ENCODE data around the gene UST. TPM values are rescaled to one million over a fixed set of nuclear protein-coding genes. Genes with fewer than 3 reads are reported as not detected.

UST gene
- total RNA-seq, 1 experiment from 2014 or later, result 6.1 TPM

GRCh38 chr6:149060300-149060984 is 313.6 kb downstream of the UST start:
- no TSS peak for BruUV-seq (replicated peaks)
- no peak for ATAC-seq
- DNase-seq (ENCODE audit: low read depth, low spot score), result no peak
- H3K9me3 ChIP-seq (ENCODE audit: control insufficient read depth in 1 of 2, insufficient read depth in 1 of 2, low read depth in 1 of 2, low read length in 2 of 2), result no peaks in the 10 kb centered on the region
- intact Hi-C loops (cut with micrococcal nuclease), result no loop called here
- TF ChIP-seq ATF3 (IDR thresholded peaks at IDR 0.05), result no peak
- no peak for TF ChIP-seq TCF7L2 (IDR thresholded peaks at IDR 0.05; ENCODE audit: borderline replicate concordance, extremely low read depth, insufficient read depth, insufficient read length)
- TF ChIP-seq SIN3A (IDR thresholded peaks at IDR 0.05; ENCODE audit: low read depth), result no peak
- TF ChIP-seq SP1 (IDR thresholded peaks at IDR 0.05; ENCODE audit: low read depth), result no peak
- no peak for TF ChIP-seq FOSL1 (IDR thresholded peaks at IDR 0.05; ENCODE audit: low read depth)
- no peak for TF ChIP-seq SRF (IDR thresholded peaks at IDR 0.05; ENCODE audit: low read depth)
- TF ChIP-seq JUND (IDR thresholded peaks at IDR 0.05), result no peak
- TF ChIP-seq POLR2A (IDR thresholded peaks at IDR 0.05; ENCODE audit: borderline replicate concordance, extremely low read depth, insufficient read depth, insufficient read length), result no peak
- no peak overlapping the region for H3K4me3 ChIP-seq (replicated peaks in 1 of 2; ENCODE audit: low read depth in 1 of 2, low read length in 2 of 2)
- no peak overlapping the region for H3K4me2 ChIP-seq (ENCODE audit: low read length)
- no peak overlapping the region for H3K9ac ChIP-seq (ENCODE audit: low read length)
- no peak overlapping the region for H2AFZ ChIP-seq (ENCODE audit: low read depth, low read length, poor library complexity, severe bottlenecking)
- RAD21 ChIA-PET (ENCODE audit: low non-redundant PET in 1 of 2, low total read pairs in 2 of 2, uncharacterized antibody in 2 of 2, unreplicated experiment in 2 of 2), result no interaction called here
- H3K27ac ChIP-seq (ENCODE audit: low read depth, low read length), result no peak overlapping the region
- CTCF ChIA-PET, result no interaction called here
- H3K79me2 ChIP-seq (ENCODE audit: insufficient read depth, low read length), result no peaks in the 10 kb centered on the region
- peaks cover 0 to 4% of the 10 kb centered on the region in 2 experiments; a peak in 2 of 4 replicates for H3K4me1 ChIP-seq (ENCODE audit: control insufficient read depth in 1 of 2, insufficient read depth in 2 of 2, low read length in 2 of 2)
- H3K27me3 ChIP-seq (ENCODE audit: insufficient read depth, low read length), result no peaks in the 10 kb centered on the region
- no peaks in the 10 kb centered on the region for H3K36me3 ChIP-seq (ENCODE audit: control insufficient read depth in 1 of 2, insufficient read depth in 2 of 2, low read length in 2 of 2)
- no peaks in the 10 kb centered on the region for H4K20me1 ChIP-seq (ENCODE audit: insufficient read depth)
- H3K9me2 ChIP-seq (ENCODE audit: insufficient read depth), result no peaks in the 10 kb centered on the region
- POLR2A ChIA-PET, result no interaction called here

GRCh38 chr6:149060985-149061760 is 314.3 kb downstream of the UST start:
- DNase-seq (ENCODE audit: low read depth, low spot score), result no peak
- Histone ChIP-seq H3K9me2 (ENCODE audit: insufficient read depth) (no peaks in the 10 kb centered on the region), H3K27me3 (ENCODE audit: insufficient read depth, low read length) (no peaks in the 10 kb centered on the region), H3K4me3 (replicated peaks in 1 of 2; ENCODE audit: low read depth in 1 of 2, low read length in 2 of 2) (no peak overlapping the region), H3K9me3 (ENCODE audit: control insufficient read depth in 1 of 2, insufficient read depth in 1 of 2, low read depth in 1 of 2, low read length in 2 of 2) (no peaks in the 10 kb centered on the region), H3K79me2 (ENCODE audit: insufficient read depth, low read length) (no peaks in the 10 kb centered on the region), H3K4me1 (ENCODE audit: control insufficient read depth in 1 of 2, insufficient read depth in 2 of 2, low read length in 2 of 2) (peaks cover 0 to 4% of the 10 kb centered on the region in 2 experiments; a peak in 2 of 4 replicates), H2AFZ (ENCODE audit: low read depth, low read length, poor library complexity, severe bottlenecking) (no peak overlapping the region), H3K27ac (ENCODE audit: low read depth, low read length) (no peak overlapping the region), H3K36me3 (ENCODE audit: control insufficient read depth in 1 of 2, insufficient read depth in 2 of 2, low read length in 2 of 2) (no peaks in the 10 kb centered on the region), H3K4me2 (ENCODE audit: low read length) (no peak overlapping the region), H4K20me1 (ENCODE audit: insufficient read depth) (no peaks in the 10 kb centered on the region), H3K9ac (ENCODE audit: low read length) (no peak overlapping the region)
- POLR2A ChIA-PET, result no interaction called here
- no peak for ATAC-seq
- CTCF ChIA-PET, result no interaction called here
- RAD21 ChIA-PET (ENCODE audit: low non-redundant PET in 1 of 2, low total read pairs in 2 of 2, uncharacterized antibody in 2 of 2, unreplicated experiment in 2 of 2), result no interaction called here
- no TSS peak for BruUV-seq (replicated peaks)
- intact Hi-C loops (cut with micrococcal nuclease), result no loop called here
- TF ChIP-seq CTCF (IDR thresholded peaks at IDR 0.05 in 2 of 3, conservative IDR thresholded peaks at IDR 0.05 in 1 of 3; ENCODE audit: borderline replicate concordance in 1 of 3, insufficient read depth in 1 of 3, low read depth in 2 of 3, low read length in 2 of 3) (no peak), REST (IDR thresholded peaks at IDR 0.05; ENCODE audit: low read depth) (no peak), POLR2A (IDR thresholded peaks at IDR 0.05; ENCODE audit: borderline replicate concordance, extremely low read depth, insufficient read depth, insufficient read length) (no peak), SP1 (IDR thresholded peaks at IDR 0.05; ENCODE audit: low read depth) (no peak), ZFX (IDR thresholded peaks at IDR 0.05) (no peak), MAX (IDR thresholded peaks at IDR 0.05) (no peak), YY1 (IDR thresholded peaks at IDR 0.05; ENCODE audit: extremely low read depth, insufficient replicate concordance, low read depth, low read length) (no peak)
